GM12874 (cell line): ENCODE measurements around the gene CSNK1G3.

Source experiments
- TF ChIP-seq, protein P1 (sequence below): IDR thresholded peaks from 2 replicates; pipeline ENCODE4 v1.5.1; 2011; ENCODE audit warnings: low read depth, mild to moderate bottlenecking, control low read depth, low read length, moderate library complexity; ENCODE audit not compliant: insufficient read depth

The CSNK1G3 gene

DNA sequence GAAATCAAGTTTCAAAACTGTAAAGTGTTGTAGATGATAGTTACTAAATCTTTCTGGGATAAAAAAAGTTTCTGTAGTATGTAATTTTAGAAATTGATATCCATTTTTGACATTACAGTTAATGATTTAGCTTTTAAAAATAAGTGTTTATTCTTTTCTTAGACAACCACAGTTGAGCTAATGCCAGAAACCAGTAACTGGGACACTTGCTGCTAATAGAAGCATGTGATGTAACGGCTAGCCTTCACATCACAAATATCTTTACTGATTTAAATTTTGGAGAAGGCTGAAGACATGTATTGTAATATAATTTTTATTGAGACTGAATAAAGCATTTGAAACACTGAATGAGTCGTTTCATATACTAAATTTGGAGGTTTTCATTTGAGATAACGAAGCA, 18.8 kb downstream of the CSNK1G3 start:
- TF ChIP-seq, protein P1, sequence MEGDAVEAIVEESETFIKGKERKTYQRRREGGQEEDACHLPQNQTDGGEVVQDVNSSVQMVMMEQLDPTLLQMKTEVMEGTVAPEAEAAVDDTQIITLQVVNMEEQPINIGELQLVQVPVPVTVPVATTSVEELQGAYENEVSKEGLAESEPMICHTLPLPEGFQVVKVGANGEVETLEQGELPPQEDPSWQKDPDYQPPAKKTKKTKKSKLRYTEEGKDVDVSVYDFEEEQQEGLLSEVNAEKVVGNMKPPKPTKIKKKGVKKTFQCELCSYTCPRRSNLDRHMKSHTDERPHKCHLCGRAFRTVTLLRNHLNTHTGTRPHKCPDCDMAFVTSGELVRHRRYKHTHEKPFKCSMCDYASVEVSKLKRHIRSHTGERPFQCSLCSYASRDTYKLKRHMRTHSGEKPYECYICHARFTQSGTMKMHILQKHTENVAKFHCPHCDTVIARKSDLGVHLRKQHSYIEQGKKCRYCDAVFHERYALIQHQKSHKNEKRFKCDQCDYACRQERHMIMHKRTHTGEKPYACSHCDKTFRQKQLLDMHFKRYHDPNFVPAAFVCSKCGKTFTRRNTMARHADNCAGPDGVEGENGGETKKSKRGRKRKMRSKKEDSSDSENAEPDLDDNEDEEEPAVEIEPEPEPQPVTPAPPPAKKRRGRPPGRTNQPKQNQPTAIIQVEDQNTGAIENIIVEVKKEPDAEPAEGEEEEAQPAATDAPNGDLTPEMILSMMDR, result no peak

DNA sequence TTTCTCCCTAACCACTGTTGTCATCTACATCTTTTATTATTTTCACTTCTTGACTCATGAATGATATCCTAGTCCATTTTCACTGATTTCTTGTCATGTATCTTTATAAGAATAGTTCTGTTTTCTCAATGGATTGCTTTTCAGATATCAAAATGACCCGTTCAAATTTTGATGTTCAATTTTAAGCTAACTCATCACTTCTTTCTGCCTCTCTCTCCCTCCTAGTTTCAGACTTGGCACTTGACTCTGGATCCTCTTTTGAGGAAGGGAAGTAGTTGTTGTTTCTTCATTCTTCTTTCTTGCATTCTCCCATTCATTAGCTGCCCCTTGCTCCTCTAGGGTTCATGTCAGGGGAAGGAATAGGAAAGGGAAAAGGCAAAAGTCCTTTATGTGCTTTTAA, 23.7 kb downstream of the CSNK1G3 start:
- TF ChIP-seq, protein P1, result no peak

DNA sequence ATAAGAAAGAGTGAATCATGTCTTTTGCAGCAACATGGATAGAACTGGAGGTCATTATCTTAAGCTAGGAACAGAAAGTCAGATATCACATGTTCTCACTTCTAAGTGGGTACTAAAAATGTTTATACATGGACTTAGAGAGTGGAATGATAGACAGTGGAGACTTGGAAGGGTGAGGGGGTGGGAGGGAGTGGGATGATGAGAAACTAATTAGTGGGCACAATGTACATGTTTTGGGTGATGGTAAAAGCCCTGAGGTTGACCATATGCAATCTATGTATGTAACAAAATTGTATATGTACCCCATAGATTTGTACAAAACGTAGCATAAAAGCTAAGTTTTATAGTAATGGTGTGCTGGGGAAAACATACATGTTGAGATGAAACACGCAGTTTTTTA, 25.3 kb downstream of the CSNK1G3 start:
- TF ChIP-seq, protein P1, result no peak

DNA sequence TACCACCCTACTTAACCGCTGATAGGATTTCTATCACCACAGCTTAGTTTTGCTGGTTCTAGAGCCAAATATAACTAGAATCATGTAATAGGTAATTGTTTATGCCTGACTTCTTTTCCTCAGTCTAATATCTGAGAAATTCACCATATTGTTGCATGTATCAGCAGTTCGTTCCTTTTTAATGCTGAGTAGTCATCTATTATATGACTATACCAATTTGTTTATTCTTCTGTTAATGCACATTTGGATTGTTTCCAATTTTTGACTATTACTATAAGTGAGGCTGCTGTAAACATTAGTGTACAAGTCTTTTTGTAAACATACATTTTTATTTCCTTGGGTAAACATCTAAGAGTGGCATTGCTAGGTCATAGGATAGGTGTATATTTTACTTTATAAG, 25.9 kb downstream of the CSNK1G3 start:
- TF ChIP-seq, protein P1, result no peak

DNA sequence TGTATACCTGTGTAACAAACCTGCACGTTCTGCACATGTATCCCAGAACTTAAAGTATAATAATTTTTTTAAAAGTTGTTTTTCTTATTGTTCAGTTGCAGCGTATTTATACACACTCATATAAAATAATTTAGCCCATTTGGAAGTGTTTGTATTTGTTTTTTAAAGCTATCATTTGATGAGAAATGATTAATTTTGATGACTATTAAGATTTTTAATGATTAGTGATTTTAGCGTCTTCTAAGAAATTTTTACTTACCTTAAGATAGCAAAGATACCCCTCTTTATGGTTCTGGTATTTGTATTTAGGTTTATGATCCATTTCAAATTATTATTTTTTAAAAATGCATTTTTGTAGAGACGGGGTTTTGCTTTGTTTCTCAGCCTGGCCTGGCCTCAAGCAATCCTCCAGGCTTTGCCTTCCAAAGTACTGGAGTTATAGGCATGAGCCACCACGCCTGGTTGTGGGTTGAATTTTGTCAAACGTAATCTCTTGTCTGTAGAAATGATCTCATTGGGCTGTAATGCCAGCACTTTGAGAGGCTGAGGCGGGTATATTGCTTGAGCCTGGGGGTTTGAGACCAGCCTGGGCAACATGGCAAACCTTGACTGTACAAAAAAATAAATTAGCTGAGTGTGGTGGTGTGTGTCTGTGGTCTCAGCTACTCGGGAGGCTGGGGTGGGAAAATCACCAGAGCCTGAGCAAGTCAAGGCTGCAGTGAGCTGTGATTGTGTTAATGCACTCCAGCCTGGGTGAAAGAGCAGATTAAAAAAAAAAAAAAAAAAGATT, 26.9 kb downstream of the CSNK1G3 start:
- TF ChIP-seq, protein P1, result no peak

DNA sequence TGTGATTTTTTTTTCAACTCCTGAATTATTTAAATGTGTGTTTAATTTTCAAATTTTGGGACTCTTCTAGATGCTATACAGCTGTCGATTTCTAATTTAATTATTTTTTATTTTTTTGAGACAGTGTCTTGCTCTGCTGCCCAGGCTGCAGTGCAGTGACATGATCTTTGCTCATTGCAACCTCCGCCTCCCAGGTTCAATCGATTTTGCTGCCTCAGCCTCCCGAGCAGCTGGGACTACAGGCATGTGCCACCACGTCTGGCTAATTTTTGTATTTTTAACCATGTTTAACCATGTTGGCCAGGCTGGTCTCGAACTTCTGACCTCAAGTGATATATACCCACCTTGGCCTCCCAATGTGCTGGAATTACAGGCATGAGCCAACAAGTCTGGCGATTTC, 28.6 kb downstream of the CSNK1G3 start:
- TF ChIP-seq, protein P1, result no peak

DNA sequence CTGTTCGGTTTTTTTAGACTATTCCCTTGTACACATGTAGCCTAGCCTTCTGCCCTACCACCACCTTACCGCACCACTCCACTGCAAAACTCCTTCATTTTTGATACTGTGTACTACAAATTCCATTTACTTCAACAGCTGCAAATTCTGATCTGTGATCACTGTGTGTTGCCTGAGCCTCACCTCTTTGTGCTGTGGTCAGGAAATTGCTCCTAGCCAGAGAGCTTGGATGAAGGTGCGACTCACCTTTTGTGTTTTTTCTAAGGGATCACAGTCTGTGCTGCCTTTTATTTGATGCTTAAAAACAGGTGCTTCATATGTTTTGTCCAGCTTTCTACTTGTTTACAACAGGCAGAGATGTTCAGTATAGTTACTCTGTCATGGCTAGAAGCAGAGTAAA, 31.5 kb downstream of the CSNK1G3 start:
- TF ChIP-seq, protein P1, result no peak
